GM12872 (cell line): ENCODE measurements around the gene GPR89B.

Experiments used
- TF ChIP-seq, protein P1 (sequence below): IDR thresholded peaks from 3 replicates; pipeline ENCODE4 v1.5.1; 2011; ENCODE audit warnings: low read depth, mild to moderate bottlenecking, low read length, moderate library complexity; ENCODE audit not compliant: insufficient read depth

Gene GPR89B

GRCh38 chr1:147895123-147895522 lies 33.1 kb upstream of the GPR89B start:
- TF ChIP-seq, protein P1, sequence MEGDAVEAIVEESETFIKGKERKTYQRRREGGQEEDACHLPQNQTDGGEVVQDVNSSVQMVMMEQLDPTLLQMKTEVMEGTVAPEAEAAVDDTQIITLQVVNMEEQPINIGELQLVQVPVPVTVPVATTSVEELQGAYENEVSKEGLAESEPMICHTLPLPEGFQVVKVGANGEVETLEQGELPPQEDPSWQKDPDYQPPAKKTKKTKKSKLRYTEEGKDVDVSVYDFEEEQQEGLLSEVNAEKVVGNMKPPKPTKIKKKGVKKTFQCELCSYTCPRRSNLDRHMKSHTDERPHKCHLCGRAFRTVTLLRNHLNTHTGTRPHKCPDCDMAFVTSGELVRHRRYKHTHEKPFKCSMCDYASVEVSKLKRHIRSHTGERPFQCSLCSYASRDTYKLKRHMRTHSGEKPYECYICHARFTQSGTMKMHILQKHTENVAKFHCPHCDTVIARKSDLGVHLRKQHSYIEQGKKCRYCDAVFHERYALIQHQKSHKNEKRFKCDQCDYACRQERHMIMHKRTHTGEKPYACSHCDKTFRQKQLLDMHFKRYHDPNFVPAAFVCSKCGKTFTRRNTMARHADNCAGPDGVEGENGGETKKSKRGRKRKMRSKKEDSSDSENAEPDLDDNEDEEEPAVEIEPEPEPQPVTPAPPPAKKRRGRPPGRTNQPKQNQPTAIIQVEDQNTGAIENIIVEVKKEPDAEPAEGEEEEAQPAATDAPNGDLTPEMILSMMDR, result no peak

DNA sequence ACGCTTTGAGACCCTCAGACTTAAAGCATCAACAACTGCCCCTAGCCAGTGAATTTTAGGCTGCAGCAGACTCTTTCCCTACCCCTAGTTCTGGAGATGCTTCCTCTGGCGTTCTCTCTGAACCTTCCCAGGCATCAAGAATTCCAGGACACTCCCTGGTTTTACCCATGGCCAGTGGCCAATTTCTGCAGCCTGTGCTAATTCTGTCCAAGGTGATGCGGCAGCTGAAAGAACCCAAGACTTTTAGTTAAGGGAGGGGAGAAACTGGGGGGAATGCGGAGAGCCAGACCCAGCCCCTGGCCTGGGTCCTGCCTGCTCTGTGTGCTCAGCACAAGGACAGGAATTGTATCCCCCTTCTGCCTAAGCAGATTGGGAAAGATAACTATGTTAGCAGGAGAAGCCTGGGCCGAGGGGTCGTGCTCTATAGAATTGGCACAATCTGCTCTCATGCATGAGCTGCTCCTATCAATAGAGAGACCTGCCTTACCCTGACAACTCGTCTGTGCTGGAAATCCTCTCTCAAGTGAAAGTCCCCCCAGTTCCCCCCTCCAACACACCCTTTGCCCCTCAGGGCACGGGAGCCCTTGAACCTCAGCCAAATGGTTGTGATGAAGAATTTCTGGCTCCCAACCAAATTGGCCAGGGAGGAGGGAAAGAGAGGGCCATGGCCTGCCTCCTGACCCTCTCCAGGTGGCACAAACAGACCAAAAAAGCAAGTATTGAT lies 31.0 kb upstream of the GPR89B start:
- TF ChIP-seq, protein P1, result no peak

GRCh38 chr1:147897789-147898188 lies 30.4 kb upstream of the GPR89B start:
- TF ChIP-seq, protein P1, result no peak

- TF ChIP-seq, protein P1, result no peak
These were observed 25.9 kb upstream of the GPR89B start, which contains the start of gene GJA8 for GRCh38 chr1:147902253-147902845. Gene GJA8, plus strand, starts transcription at chr1:147902795. Its CDS starts 5,161 bp downstream, at chr1:147907956.

DNA sequence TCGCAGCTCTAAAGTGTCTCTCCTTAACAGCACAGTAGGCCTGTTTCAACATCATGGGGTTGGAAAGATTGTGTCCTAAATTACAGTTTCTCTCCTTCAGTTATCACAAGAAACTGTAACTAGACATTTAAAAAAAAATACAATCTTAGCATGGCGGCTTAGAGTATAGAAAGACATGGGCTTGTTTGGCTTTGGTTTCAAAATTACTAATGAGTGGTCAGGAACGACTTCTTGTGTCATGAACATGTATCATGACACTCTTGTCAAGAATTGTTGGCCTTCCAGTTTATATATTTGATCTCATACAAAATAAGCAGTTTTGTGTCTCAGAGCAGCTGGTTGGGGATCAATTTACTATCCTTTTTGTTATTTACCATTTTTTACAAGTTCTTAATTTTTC lies 23.5 kb upstream of the GPR89B start:
- TF ChIP-seq, protein P1, result no peak

DNA sequence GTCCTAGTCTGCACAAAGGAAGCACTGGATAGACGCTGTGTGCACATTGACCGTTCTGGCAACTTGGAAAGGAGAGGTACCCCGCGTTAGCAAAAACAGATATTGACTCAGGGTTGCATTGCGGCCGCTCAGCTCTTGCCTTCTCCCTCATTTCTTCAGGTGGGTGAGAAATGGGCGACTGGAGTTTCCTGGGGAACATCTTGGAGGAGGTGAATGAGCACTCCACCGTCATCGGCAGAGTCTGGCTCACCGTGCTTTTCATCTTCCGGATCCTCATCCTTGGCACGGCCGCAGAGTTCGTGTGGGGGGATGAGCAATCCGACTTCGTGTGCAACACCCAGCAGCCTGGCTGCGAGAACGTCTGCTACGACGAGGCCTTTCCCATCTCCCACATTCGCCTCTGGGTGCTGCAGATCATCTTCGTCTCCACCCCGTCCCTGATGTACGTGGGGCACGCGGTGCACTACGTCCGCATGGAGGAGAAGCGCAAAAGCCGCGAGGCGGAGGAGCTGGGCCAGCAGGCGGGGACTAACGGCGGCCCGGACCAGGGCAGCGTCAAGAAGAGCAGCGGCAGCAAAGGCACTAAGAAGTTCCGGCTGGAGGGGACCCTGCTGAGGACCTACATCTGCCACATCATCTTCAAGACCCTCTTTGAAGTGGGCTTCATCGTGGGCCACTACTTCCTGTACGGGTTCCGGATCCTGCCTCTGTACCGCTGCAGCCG lies 20.3 kb upstream of the GPR89B start:
- TF ChIP-seq, protein P1, result no peak

GRCh38 chr1:147912553-147912952 lies 15.7 kb upstream of the GPR89B start:
- TF ChIP-seq, protein P1, result no peak
